Kidney epithelial cell (primary cell): ENCODE results near the gene SOX5. TPM values are rescaled to one million over a fixed set of nuclear protein-coding genes. Genes with fewer than 3 reads are reported as not detected.

Experiments
- DNase-seq: peaks from one replicate; pipeline ENCODE4 v3.0.0-alpha.2; 2010; ENCODE audit warnings: low read depth
- H3K27me3 ChIP-seq: 2 replicates; pipeline ENCODE4 v1.6.0; 2011; ENCODE audit warnings: low read length; ENCODE audit not compliant: control insufficient read depth, insufficient read depth
- H3K36me3 ChIP-seq: 2 replicates; pipeline ENCODE4 v1.5.1; 2011; ENCODE audit warnings: low read length; ENCODE audit not compliant: control insufficient read depth, insufficient read depth
- H3K4me3 ChIP-seq: 2 replicates; pipeline ENCODE4 v1.5.1; 2011; ENCODE audit warnings: low read depth, mild to moderate bottlenecking, control low read depth, low read length
- total RNA-seq: library from RNA; depleted of rRNA; stranded (reverse); fragments of >200 nt; gene quantifications from 2 replicates; pipeline ENCODE4 v1.2.3, GENCODE V29; 2015
- TF ChIP-seq, protein P1 (sequence below): IDR thresholded peaks from 2 replicates; pipeline ENCODE4 v1.5.1; 2011; ENCODE audit warnings: mild to moderate bottlenecking, moderate library complexity, low read length, control low read depth, inconsistent platforms; ENCODE audit not compliant: insufficient read depth, poor library complexity, severe bottlenecking

The SOX5 gene
- total RNA-seq, 1 donor from 2014 or later, result 1.0 TPM

DNA sequence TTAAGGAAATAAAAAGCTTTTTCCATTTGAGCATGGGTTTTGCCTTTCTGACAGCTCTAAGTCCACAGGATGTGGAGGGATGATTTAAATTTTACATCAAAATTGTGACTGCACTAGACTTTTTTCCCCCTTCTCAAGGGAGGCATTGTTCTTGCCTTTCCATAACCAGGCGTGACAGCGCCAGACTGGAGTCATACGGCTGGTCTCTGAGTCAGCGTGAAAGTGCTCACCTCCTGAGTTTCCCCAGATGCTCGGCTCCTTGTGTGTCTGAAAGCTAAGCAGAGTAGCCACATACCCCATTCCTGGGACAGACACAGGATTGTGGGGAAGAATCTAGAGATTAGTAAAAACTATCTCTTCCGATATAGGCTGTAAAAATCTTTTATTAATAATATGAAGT lies 43.1 kb downstream of the SOX5 start:
- peak; percentile 45 for DNase-seq
- no peaks in the 10 kb centered on the region for H3K27me3 ChIP-seq
- no peak overlapping the region for H3K4me3 ChIP-seq
- TF ChIP-seq, protein P1, sequence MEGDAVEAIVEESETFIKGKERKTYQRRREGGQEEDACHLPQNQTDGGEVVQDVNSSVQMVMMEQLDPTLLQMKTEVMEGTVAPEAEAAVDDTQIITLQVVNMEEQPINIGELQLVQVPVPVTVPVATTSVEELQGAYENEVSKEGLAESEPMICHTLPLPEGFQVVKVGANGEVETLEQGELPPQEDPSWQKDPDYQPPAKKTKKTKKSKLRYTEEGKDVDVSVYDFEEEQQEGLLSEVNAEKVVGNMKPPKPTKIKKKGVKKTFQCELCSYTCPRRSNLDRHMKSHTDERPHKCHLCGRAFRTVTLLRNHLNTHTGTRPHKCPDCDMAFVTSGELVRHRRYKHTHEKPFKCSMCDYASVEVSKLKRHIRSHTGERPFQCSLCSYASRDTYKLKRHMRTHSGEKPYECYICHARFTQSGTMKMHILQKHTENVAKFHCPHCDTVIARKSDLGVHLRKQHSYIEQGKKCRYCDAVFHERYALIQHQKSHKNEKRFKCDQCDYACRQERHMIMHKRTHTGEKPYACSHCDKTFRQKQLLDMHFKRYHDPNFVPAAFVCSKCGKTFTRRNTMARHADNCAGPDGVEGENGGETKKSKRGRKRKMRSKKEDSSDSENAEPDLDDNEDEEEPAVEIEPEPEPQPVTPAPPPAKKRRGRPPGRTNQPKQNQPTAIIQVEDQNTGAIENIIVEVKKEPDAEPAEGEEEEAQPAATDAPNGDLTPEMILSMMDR, result no peak
- H3K36me3 ChIP-seq, result no peaks in the 10 kb centered on the region

DNA sequence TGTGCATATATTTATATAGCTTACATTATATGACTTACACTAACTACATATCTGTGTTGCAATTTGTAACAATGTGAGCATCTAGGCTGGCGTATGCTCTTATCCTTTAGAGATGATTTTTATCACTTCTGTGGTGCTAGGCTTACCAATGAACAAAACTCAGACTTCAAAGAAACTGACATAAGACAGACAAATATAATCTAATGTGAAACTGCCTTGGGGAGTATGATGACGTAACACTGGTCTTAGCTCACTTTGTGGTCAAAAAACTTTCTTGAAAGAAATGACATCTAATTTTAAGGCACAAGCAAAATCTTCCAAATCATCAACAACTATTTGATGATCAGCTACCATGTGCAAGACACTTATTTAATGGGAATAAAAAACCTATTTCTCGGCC lies 50.0 kb downstream of the SOX5 start:
- H3K4me3 ChIP-seq, result no peak overlapping the region
- H3K27me3 ChIP-seq, result no peaks in the 10 kb centered on the region
- H3K36me3 ChIP-seq, result no peaks in the 10 kb centered on the region
- DNase-seq, result no peak
- TF ChIP-seq, protein P1, result no peak

DNA sequence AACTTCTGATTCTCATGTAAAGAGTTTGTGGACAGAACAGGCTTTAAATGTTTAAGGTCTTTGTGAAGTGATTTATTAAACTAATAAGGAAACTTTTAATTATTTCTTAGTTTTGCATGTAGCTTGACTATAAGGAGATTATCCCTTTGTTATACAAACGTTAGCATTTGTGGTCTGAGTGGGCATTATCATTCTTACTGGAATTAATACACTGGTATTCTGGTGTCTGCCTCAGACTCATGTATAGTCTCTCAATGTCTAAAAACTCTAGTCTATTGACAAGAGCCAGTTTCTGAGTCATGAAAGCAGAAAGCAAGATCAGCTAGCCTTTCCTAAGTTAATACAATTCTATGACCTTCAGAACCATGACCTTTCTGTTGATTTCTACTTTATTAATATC lies 51.3 kb downstream of the SOX5 start:
- no peak for DNase-seq
- Histone ChIP-seq H3K4me3 (no peak overlapping the region), H3K36me3 (no peaks in the 10 kb centered on the region), H3K27me3 (no peaks in the 10 kb centered on the region)
- TF ChIP-seq, protein P1, result no peak

DNA sequence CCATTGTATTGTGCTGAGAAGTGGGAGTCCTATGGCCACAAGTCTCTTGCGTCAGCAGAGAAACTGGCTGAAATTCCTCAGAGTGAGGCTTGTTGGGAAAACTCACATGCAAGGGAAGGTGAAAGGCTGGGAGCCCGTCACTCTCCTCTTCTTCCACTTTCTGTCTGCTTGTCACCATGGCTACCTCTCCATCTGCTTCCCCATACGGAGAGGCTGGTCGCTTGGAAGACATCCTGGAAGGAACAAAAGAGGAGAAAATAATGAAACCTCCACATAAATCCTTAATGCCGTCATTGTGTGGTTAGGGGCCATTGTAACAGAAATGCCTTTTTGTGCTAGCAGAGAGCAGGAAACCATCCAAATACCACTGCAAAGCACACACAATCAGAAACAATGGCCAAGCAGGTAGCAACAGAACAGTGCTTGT lies 53.7 kb downstream of the SOX5 start:
- no peaks in the 10 kb centered on the region for H3K27me3 ChIP-seq
- H3K36me3 ChIP-seq, result no peaks in the 10 kb centered on the region
- no peak for DNase-seq
- no peak overlapping the region for H3K4me3 ChIP-seq
- TF ChIP-seq, protein P1, result no peak

DNA sequence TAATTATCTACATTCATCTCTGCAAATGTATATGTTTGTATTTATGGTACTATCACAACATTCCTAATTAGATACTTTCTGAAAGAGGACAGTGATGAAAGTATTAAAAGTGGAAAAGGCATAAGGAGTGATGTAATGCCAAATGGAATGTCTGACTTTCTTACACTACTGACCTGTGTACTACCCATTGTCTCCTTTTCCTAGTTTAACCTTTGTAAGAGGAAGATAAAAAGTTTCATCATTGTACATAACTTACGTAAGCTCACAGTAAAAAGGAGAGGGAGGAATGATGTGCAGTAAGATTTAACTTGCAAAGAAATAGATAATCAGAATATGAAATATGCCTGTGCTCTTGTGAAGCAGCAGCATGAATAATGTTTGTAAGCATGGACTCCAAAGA lies 55.9 kb downstream of the SOX5 start:
- DNase-seq, result no peak
- TF ChIP-seq, protein P1, result no peak
- H3K4me3 ChIP-seq, result no peak overlapping the region
- no peaks in the 10 kb centered on the region for H3K27me3 ChIP-seq
- H3K36me3 ChIP-seq, result no peaks in the 10 kb centered on the region

DNA sequence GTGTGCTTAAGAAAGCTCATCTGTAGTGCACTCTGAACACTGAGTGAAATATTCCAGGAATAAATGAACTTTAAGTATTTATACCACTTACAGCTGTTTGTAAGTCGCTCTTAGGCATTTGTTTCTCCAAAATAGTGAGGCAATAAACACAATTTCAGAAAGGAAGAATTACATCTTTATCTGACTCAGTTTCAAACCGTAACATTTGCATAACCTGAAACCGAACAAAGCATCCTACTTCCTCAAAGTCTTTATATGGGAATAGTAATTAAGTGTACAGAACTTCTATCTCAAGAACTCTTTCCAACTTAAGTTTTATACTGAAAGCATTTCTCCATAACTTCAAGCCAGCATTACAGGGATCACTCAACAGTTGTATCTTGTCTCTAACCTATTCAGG lies 58.4 kb downstream of the SOX5 start:
- H3K4me3 ChIP-seq, result no peak overlapping the region
- TF ChIP-seq, protein P1, result no peak
- H3K27me3 ChIP-seq, result no peaks in the 10 kb centered on the region
- no peaks in the 10 kb centered on the region for H3K36me3 ChIP-seq
- no peak for DNase-seq
